ENCODE data around the gene SPN.
A peak's percentile ranks its signal among the peaks of the same experiment; 100 is the strongest.
"Not testable (repeated sequence)": the region's sequence is repeated elsewhere in the genome, so short reads cannot be mapped to it uniquely, and the experiment has no call there.

The SPN gene

GRCh38 chr16:29699324-29700219, 36.5 kb downstream of the SPN start:
- Mint-ChIP-seq H3K27ac (no peak overlapping the region), H3K36me3 (ENCODE audit: low read depth) (no peaks in the 10 kb centered on the region), H3K4me3 (no peak overlapping the region), H3K9me3 (no peaks in the 10 kb centered on the region), H3K4me1 (ENCODE audit: low read depth) (peaks cover 30% of the 10 kb centered on the region), H3K27me3 (no peaks in the 10 kb centered on the region)
- no peak for DNase-seq

GRCh38 chr16:29700253-29700987, 37.4 kb downstream of the SPN start:
- Mint-ChIP-seq H3K27me3 (no peaks in the 10 kb centered on the region), H3K36me3 (ENCODE audit: low read depth) (no peaks in the 10 kb centered on the region), H3K27ac (peak overlapping the region; percentile 82), H3K4me1 (ENCODE audit: low read depth) (peaks cover 33% of the 10 kb centered on the region), H3K9me3 (no peaks in the 10 kb centered on the region), H3K4me3 (peak overlapping the region; percentile 10)
- DNase-seq: peak; percentile 83

- no peak overlapping the region for H3K4me3 Mint-ChIP-seq
- no peaks in the 10 kb centered on the region for H3K9me3 Mint-ChIP-seq
- no peaks in the 10 kb centered on the region for H3K36me3 Mint-ChIP-seq (ENCODE audit: low read depth)
Observed at GRCh38 chr16:29701214-29701555, 38.1 kb downstream of the SPN start.

GRCh38 chr16:29702269-29702668, 39.2 kb downstream of the SPN start:
- no peaks in the 10 kb centered on the region for H3K36me3 Mint-ChIP-seq (ENCODE audit: low read depth)
- peak overlapping the region; percentile 55 for H3K4me3 Mint-ChIP-seq
- peaks cover 33% of the 10 kb centered on the region for H3K4me1 Mint-ChIP-seq (ENCODE audit: low read depth)
- no peaks in the 10 kb centered on the region for H3K27me3 Mint-ChIP-seq
- no peak for DNase-seq
- H3K9me3 Mint-ChIP-seq: no peaks in the 10 kb centered on the region
- H3K27ac Mint-ChIP-seq: peak overlapping the region; percentile 92

More at GRCh38 chr16:29701214-29701555, 38.1 kb downstream of the SPN start:
- no peaks in the 10 kb centered on the region for H3K27me3 Mint-ChIP-seq
- H3K4me1 Mint-ChIP-seq (ENCODE audit: low read depth): peaks cover 33% of the 10 kb centered on the region
- no peak for DNase-seq
- peak overlapping the region; percentile 92 for H3K27ac Mint-ChIP-seq

- Mint-ChIP-seq H3K27me3 (no peaks in the 10 kb centered on the region), H3K27ac (no peak overlapping the region), H3K36me3 (ENCODE audit: low read depth) (no peaks in the 10 kb centered on the region), H3K9me3 (no peaks in the 10 kb centered on the region), H3K4me1 (ENCODE audit: low read depth) (peaks cover 38% of the 10 kb centered on the region), H3K4me3 (no peak overlapping the region)
- DNase-seq: no peak
Observed at GRCh38 chr16:29705030-29705429, 42.0 kb downstream of the SPN start.

- H3K4me1 Mint-ChIP-seq (ENCODE audit: low read depth): peaks cover 28% of the 10 kb centered on the region
- H3K36me3 Mint-ChIP-seq (ENCODE audit: low read depth); H3K9me3 Mint-ChIP-seq; H3K27me3 Mint-ChIP-seq; H3K27ac Mint-ChIP-seq; DNase-seq; H3K4me3 Mint-ChIP-seq: not testable (repeated sequence)
Observed at GRCh38 chr16:29707160-29707559, 44.1 kb downstream of the SPN start.

GRCh38 chr16:29708917-29709600, 46.0 kb downstream of the SPN start:
- H3K4me1 Mint-ChIP-seq (ENCODE audit: low read depth): peaks cover 17% of the 10 kb centered on the region
- H3K27ac Mint-ChIP-seq: no peak overlapping the region
- no peaks in the 10 kb centered on the region for H3K27me3 Mint-ChIP-seq
- H3K36me3 Mint-ChIP-seq (ENCODE audit: low read depth): no peaks in the 10 kb centered on the region
- H3K4me3 Mint-ChIP-seq: no peak overlapping the region
- no peak for DNase-seq
- H3K9me3 Mint-ChIP-seq: no peaks in the 10 kb centered on the region

GRCh38 chr16:29709657-29710056, 46.6 kb downstream of the SPN start:
- not testable (repeated sequence) for H3K36me3 Mint-ChIP-seq (ENCODE audit: low read depth); H3K9me3 Mint-ChIP-seq; H3K4me3 Mint-ChIP-seq

GRCh38 chr16:29710227-29711219, 47.5 kb downstream of the SPN start:
- no peak overlapping the region for H3K4me3 Mint-ChIP-seq
- H3K9me3 Mint-ChIP-seq: no peaks in the 10 kb centered on the region
- no peak for DNase-seq

More at GRCh38 chr16:29709657-29710056, 46.6 kb downstream of the SPN start:
- DNase-seq, H3K27me3 Mint-ChIP-seq: not testable (repeated sequence)
- Mint-ChIP-seq H3K27ac (peak overlapping the region; percentile 22), H3K4me1 (ENCODE audit: low read depth) (peaks cover 19% of the 10 kb centered on the region)

GRCh38 chr16:29712809-29713208, 49.8 kb downstream of the SPN start:
- Mint-ChIP-seq H3K4me3 (no peak overlapping the region), H3K9me3 (no peaks in the 10 kb centered on the region), H3K27me3 (no peaks in the 10 kb centered on the region), H3K36me3 (ENCODE audit: low read depth) (no peaks in the 10 kb centered on the region), H3K27ac (no peak overlapping the region), H3K4me1 (ENCODE audit: low read depth) (peaks cover 16% of the 10 kb centered on the region)
- no peak for DNase-seq

More at GRCh38 chr16:29710227-29711219, 47.5 kb downstream of the SPN start:
- H3K27me3 Mint-ChIP-seq: no peaks in the 10 kb centered on the region
- H3K4me1 Mint-ChIP-seq (ENCODE audit: low read depth): peaks cover 16% of the 10 kb centered on the region
- H3K27ac Mint-ChIP-seq: peak overlapping the region; percentile 54
- H3K36me3 Mint-ChIP-seq (ENCODE audit: low read depth): no peaks in the 10 kb centered on the region

- H3K36me3 Mint-ChIP-seq (ENCODE audit: low read depth): no peaks in the 10 kb centered on the region
- H3K27ac Mint-ChIP-seq: no peak overlapping the region
- H3K27me3 Mint-ChIP-seq: no peaks in the 10 kb centered on the region
- no peak overlapping the region for H3K4me3 Mint-ChIP-seq
- H3K9me3 Mint-ChIP-seq: no peaks in the 10 kb centered on the region
- no peak for DNase-seq
- H3K4me1 Mint-ChIP-seq (ENCODE audit: low read depth): peaks cover 16% of the 10 kb centered on the region
Observed at GRCh38 chr16:29714396-29714795, 51.3 kb downstream of the SPN start.

GRCh38 chr16:29714972-29715371, 51.9 kb downstream of the SPN start:
- H3K4me3 Mint-ChIP-seq: no peak overlapping the region
- no peak overlapping the region for H3K27ac Mint-ChIP-seq
- H3K4me1 Mint-ChIP-seq (ENCODE audit: low read depth): peaks cover 12% of the 10 kb centered on the region
- no peaks in the 10 kb centered on the region for H3K36me3 Mint-ChIP-seq (ENCODE audit: low read depth)
- H3K9me3 Mint-ChIP-seq: no peaks in the 10 kb centered on the region
- DNase-seq: no peak
- H3K27me3 Mint-ChIP-seq: no peaks in the 10 kb centered on the region

- Mint-ChIP-seq H3K4me1 (ENCODE audit: low read depth) (peaks cover 10% of the 10 kb centered on the region), H3K36me3 (ENCODE audit: low read depth) (no peaks in the 10 kb centered on the region)
Observed at GRCh38 chr16:29717113-29717512, 54.1 kb downstream of the SPN start.

GRCh38 chr16:29719063-29719462, 56.0 kb downstream of the SPN start:
- Mint-ChIP-seq H3K36me3 (ENCODE audit: low read depth) (no peaks in the 10 kb centered on the region), H3K4me1 (ENCODE audit: low read depth) (peaks cover 15% of the 10 kb centered on the region), H3K27ac (no peak overlapping the region), H3K27me3 (no peaks in the 10 kb centered on the region), H3K4me3 (no peak overlapping the region), H3K9me3 (no peaks in the 10 kb centered on the region)
- no peak for DNase-seq

More at GRCh38 chr16:29717113-29717512, 54.1 kb downstream of the SPN start:
- no peak for DNase-seq
- Mint-ChIP-seq H3K9me3 (no peaks in the 10 kb centered on the region), H3K27me3 (no peaks in the 10 kb centered on the region), H3K27ac (no peak overlapping the region), H3K4me3 (no peak overlapping the region)
